ENCODE results near the gene TERB2. TPM values are rescaled to one million over a fixed set of nuclear protein-coding genes. Genes with fewer than 3 reads are reported as not detected.
"Not testable (repeated sequence)": the region's sequence is repeated elsewhere in the genome, so short reads cannot be mapped to it uniquely, and the experiment has no call there.

Gene TERB2
- total RNA-seq, 1 donor from 2014 or later, result not detected

GRCh38 chr15:44968475-44968874, 12.0 kb downstream of the TERB2 start:
- no peaks in the 10 kb centered on the region for H3K27me3 ChIP-seq (ENCODE audit: control insufficient read depth, insufficient read depth, low read length)
- no peaks in the 10 kb centered on the region for H3K36me3 ChIP-seq (ENCODE audit: control insufficient read depth, insufficient read depth, low read length)
- no peak overlapping the region for H3K4me3 ChIP-seq (ENCODE audit: low read depth, low read length)
- TF ChIP-seq, protein P1, sequence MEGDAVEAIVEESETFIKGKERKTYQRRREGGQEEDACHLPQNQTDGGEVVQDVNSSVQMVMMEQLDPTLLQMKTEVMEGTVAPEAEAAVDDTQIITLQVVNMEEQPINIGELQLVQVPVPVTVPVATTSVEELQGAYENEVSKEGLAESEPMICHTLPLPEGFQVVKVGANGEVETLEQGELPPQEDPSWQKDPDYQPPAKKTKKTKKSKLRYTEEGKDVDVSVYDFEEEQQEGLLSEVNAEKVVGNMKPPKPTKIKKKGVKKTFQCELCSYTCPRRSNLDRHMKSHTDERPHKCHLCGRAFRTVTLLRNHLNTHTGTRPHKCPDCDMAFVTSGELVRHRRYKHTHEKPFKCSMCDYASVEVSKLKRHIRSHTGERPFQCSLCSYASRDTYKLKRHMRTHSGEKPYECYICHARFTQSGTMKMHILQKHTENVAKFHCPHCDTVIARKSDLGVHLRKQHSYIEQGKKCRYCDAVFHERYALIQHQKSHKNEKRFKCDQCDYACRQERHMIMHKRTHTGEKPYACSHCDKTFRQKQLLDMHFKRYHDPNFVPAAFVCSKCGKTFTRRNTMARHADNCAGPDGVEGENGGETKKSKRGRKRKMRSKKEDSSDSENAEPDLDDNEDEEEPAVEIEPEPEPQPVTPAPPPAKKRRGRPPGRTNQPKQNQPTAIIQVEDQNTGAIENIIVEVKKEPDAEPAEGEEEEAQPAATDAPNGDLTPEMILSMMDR (IDR thresholded peaks at IDR 0.05; ENCODE audit: insufficient read depth, low read length, poor library complexity, severe bottlenecking), result no peak
- DNase-seq (ENCODE audit: low read depth), result no peak

- no peaks in the 10 kb centered on the region for H3K27me3 ChIP-seq (ENCODE audit: control insufficient read depth, insufficient read depth, low read length)
- DNase-seq (ENCODE audit: low read depth), result no peak
- TF ChIP-seq, protein P1 (IDR thresholded peaks at IDR 0.05; ENCODE audit: insufficient read depth, low read length, poor library complexity, severe bottlenecking), result no peak
- no peak overlapping the region for H3K4me3 ChIP-seq (ENCODE audit: low read depth, low read length)
- no peaks in the 10 kb centered on the region for H3K36me3 ChIP-seq (ENCODE audit: control insufficient read depth, insufficient read depth, low read length)
These were observed 14.5 kb downstream of the TERB2 start for GRCh38 chr15:44971036-44971435.

- not testable (repeated sequence) for H3K36me3 ChIP-seq (ENCODE audit: control insufficient read depth, insufficient read depth, low read length); H3K27me3 ChIP-seq (ENCODE audit: control insufficient read depth, insufficient read depth, low read length); H3K4me3 ChIP-seq (ENCODE audit: low read depth, low read length); DNase-seq (ENCODE audit: low read depth)
These were observed 19.7 kb downstream of the TERB2 start for GRCh38 chr15:44976183-44976582.

- DNase-seq (ENCODE audit: low read depth); H3K36me3 ChIP-seq (ENCODE audit: control insufficient read depth, insufficient read depth, low read length); H3K27me3 ChIP-seq (ENCODE audit: control insufficient read depth, insufficient read depth, low read length); H3K4me3 ChIP-seq (ENCODE audit: low read depth, low read length): not testable (repeated sequence)
These were observed 21.3 kb downstream of the TERB2 start for GRCh38 chr15:44977781-44978180.

- not testable (repeated sequence) for H3K36me3 ChIP-seq (ENCODE audit: control insufficient read depth, insufficient read depth, low read length); H3K4me3 ChIP-seq (ENCODE audit: low read depth, low read length); H3K27me3 ChIP-seq (ENCODE audit: control insufficient read depth, insufficient read depth, low read length); DNase-seq (ENCODE audit: low read depth)
These were observed 23.3 kb downstream of the TERB2 start for GRCh38 chr15:44979617-44980339.

DNA sequence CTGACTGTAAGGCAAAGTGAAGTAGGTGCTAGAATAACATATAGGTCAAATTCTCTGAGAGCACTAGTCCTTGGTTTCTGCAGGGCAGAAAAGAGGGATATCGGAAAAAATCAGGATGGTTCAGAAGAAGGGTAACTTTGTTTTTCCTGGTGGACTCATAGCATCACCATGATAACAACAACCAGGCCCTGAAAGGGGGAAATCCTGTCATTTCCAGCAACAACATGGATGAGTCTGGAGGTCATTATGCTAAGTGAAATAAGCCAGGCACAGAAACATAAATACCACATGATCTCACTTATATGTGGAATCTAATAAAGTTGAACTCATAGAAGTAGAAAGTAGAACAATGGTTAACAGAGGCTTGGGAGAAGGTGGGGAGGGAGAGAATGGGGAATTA, 27.7 kb downstream of the TERB2 start:
- not testable (repeated sequence) for H3K27me3 ChIP-seq (ENCODE audit: control insufficient read depth, insufficient read depth, low read length); H3K4me3 ChIP-seq (ENCODE audit: low read depth, low read length); DNase-seq (ENCODE audit: low read depth); H3K36me3 ChIP-seq (ENCODE audit: control insufficient read depth, insufficient read depth, low read length)

DNA sequence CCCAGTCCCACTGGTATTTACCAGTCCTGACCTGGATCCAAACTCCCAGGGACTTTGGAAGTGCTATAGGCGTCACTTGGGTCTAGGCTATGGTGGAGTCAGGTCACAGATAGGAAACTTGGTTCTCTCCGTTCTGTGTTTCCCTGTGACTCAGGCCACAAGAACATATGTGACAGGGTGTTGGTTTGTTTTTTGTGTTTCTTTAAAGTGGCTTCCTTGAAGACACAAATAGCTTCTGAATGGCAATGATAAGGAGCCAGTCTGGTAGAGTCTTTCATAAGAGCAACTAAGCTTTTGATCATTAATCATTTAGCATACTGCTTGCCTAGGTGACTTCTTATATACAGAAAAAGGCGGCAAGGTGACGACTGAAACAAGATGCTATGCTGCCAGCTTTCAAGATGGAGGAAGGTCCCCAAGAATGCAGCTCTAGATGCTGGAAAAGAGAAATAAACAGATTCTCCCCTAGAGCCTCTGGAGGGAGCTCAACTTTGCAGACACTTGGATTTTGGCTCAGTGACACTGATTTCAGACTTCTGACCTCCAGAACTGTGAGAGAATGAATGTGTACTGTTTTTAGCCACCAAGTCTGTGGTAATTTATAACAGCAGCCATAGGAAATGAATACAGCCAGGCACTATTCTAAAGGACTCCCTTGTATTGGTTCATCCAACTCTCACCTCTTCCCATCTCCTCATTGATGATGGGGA, 30.0 kb downstream of the TERB2 start:
- not testable (repeated sequence) for H3K36me3 ChIP-seq (ENCODE audit: control insufficient read depth, insufficient read depth, low read length); H3K4me3 ChIP-seq (ENCODE audit: low read depth, low read length); H3K27me3 ChIP-seq (ENCODE audit: control insufficient read depth, insufficient read depth, low read length); DNase-seq (ENCODE audit: low read depth)

- not testable (repeated sequence) for DNase-seq (ENCODE audit: low read depth); H3K36me3 ChIP-seq (ENCODE audit: control insufficient read depth, insufficient read depth, low read length); H3K4me3 ChIP-seq (ENCODE audit: low read depth, low read length); H3K27me3 ChIP-seq (ENCODE audit: control insufficient read depth, insufficient read depth, low read length)
These were observed 31.2 kb downstream of the TERB2 start for GRCh38 chr15:44987711-44988110.

DNA sequence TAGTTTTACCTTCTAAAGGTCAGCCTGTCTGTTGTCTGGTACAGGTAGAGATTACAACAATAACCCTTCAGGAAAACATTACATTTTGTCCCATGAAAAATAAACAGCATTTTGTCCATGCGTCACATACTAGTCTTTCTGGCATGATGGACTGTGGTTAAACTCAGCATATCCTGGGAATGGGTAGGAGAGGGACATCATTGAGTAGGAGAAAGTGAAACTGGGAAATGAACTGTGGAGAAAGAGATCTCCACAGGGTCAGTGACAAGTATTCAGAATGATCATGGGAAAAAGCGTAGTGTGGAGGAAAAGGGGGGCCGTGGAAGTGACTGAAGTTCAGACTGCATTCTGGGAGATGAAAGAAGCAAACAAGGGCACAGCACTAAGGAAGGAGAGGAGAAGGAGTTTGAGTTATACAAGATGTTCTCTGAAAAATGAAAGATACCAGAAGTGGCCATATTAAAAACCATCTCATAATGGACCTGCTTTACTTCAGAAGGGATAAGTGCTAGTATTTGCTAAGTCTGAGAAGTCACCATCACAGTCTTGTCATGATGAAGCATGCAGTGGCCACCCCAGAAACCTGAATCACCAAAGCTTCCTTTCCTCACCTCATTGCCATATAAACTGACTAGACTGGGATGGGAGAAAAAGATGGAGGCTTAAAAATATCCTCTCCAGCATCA, 31.8 kb downstream of the TERB2 start:
- DNase-seq (ENCODE audit: low read depth); H3K27me3 ChIP-seq (ENCODE audit: control insufficient read depth, insufficient read depth, low read length); H3K4me3 ChIP-seq (ENCODE audit: low read depth, low read length); H3K36me3 ChIP-seq (ENCODE audit: control insufficient read depth, insufficient read depth, low read length): not testable (repeated sequence)

DNA sequence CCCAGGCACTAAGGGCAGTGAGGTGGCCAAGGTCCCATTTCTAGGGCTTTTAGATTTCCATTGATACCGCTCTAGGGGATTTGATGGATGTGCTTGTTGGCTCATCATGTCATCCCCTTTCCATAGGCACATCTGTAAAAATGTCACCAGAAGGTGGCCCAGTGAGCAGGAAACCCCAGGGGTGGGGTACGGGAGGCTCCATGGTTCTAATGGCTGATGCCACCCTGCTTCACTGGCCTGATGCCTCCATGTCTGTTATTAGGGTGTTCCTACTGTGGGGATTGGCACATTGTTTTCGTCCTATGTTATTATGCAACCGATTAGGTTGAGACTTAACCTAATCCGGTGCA, 32.4 kb downstream of the TERB2 start:
- H3K27me3 ChIP-seq (ENCODE audit: control insufficient read depth, insufficient read depth, low read length); DNase-seq (ENCODE audit: low read depth); H3K4me3 ChIP-seq (ENCODE audit: low read depth, low read length); H3K36me3 ChIP-seq (ENCODE audit: control insufficient read depth, insufficient read depth, low read length): not testable (repeated sequence)

DNA sequence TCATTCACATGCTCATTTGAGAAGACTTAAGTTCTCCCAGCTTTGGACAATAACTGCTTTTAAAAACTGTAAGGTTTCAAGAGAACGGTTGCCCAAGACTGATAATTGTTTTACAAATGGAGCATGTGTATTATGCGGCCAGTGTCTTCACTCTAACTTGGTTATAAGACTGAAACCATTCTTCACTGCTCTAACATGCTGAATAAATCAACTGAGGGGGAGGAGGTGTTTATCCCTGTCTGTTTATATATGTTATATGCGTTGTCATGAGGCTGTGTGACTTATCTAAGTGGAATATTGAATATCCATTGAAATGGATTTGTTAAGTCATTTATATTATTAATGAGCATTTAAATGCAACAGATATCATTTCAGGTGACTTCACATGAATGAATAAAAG, 41.1 kb downstream of the TERB2 start:
- not testable (repeated sequence) for H3K4me3 ChIP-seq (ENCODE audit: low read depth, low read length); H3K36me3 ChIP-seq (ENCODE audit: control insufficient read depth, insufficient read depth, low read length); DNase-seq (ENCODE audit: low read depth); H3K27me3 ChIP-seq (ENCODE audit: control insufficient read depth, insufficient read depth, low read length)
